ENCODE results near the gene PPP1R3D.
A peak's percentile ranks its signal among the peaks of the same experiment; 100 is the strongest.
"Not testable (repeated sequence)": the region's sequence is repeated elsewhere in the genome, so short reads cannot be mapped to it uniquely, and the experiment has no call there.

The PPP1R3D gene, protein sequence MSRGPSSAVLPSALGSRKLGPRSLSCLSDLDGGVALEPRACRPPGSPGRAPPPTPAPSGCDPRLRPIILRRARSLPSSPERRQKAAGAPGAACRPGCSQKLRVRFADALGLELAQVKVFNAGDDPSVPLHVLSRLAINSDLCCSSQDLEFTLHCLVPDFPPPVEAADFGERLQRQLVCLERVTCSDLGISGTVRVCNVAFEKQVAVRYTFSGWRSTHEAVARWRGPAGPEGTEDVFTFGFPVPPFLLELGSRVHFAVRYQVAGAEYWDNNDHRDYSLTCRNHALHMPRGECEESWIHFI

DNA sequence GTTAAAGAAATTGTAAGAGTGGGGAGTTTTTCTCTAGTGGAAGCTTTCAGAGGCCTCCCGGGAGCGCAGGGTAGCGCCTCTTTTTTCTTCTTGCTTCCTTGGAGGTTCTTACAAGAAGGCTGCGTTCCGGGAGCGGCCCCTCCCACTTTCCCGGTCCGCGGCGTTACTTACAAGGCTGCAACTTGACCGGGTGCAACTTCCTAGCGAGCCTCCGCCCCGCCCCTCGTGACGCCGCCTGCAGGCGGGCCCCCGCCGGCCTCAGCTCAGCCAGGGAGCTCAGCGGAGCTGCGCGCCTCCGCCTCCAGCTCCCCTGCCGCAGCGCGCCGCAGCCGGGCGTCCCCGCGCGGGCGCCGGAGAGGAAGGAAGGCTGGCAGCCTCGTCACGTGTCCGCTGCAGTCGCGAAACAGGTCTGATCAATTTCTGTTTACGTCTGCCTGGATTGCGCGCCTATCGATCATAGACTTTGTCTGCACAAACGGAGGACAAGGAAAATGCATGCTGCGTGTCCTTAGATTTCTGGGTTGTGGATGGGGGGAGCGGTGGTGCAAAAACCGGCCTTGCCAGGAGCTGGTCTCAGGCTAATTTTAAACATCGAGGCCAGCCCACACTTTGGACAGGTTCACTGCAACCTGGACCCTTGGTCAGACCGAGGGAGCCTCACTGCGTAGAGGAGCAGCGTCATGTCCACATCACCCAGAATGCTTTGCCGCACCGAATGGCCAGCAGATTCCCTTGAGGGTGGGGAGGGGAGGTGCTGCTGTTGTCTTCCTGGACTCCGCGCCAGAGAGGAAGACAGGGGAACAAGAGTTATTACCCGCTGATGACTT lies at the start of gene PPP1R3D, which contains the start of gene FAM217B:
PPP1R3D (minus strand) TSS at position 177 of the 827 bp plus-strand sequence. CDS start 374 bp downstream, outside the sequence.
FAM217B (plus strand) TSS at position 261 of the 827 bp plus-strand sequence. CDS start 3,555 bp downstream, outside the sequence.
- DNase-seq: peak; percentile 84 to 85

DNA sequence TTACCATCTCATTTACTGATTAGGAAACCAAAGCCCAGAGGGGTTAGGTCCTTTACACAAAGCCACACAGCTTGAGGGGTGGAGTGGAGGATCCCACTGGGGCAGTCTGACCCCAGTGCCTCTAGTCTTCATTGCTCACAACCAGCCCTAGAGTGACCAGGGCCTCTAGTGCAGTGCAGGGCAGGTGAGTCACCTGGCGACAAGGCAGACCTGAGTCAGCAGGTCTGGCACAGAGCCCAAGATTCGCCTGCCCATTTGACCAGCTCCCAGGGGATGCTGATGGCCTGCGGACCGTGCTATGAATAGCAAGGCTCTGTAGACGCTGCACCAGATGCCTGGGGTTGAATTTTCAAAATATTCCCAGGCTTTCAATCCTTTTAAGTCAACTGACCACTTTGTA lies 48.0 kb upstream of the PPP1R3D start:
- no peak for DNase-seq

DNA sequence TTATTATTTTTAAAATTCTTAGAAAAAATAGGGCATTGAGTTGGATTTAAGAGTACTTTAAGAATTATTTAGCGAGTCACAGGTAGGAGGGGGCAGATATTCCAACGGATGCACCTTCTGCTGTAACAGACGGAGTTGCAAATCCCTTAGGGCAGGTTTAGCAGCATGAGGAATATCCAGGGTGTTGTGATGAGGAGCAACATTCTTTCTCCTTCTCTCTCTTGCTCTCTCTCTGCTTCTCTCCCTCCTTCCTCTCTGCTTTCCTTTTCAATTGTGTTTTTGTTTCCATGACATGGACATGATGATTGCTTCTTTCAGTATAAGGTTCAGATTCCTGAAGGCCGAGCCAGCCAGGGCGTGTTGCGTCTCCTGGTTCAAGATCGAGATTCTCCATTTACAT lies 47.0 kb upstream of the PPP1R3D start:
- peak; percentile 47 to 71 for DNase-seq

- peak; percentile 10 to 67 for DNase-seq
These were observed 45.8 kb upstream of the PPP1R3D start for GRCh38 chr20:59985864-59986263.

DNA sequence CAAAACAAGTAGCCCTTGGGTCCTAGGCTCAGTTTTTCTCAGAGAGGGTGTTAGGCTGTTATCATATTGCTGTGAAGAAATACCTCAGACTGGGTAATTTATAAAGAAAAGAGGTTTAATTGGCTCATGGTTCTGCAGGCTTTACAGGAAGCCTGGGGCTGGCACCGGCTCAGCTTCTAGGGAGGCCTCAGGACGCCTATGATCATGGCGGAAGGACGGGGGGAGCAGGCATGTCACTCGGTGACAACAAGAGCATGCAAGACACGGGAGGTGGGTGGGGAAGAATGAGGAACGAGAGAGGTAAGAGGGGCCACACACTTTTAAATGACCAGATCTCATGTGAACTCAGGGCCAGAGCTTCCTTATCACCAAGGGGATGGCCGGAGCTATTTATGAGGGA lies 45.1 kb upstream of the PPP1R3D start:
- no peak for DNase-seq

DNA sequence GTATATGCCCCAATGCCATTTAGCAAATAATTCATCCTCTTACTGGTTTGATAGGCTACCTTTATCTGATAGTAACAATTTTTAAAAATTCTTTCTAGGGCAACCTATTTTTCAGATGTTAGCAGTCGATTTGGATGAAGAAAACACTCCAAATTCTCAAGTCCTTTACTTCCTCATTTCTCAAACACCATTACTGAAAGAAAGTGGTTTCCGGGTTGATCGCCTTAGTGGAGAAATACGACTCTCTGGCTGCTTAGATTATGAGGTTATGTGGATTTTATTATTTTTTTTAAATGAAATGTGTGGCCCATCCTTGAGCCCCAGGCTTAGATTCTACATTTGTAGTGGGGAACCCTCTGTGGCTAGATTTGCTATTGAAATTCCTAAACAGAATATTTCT lies 44.4 kb upstream of the PPP1R3D start:
- DNase-seq: no peak

DNA sequence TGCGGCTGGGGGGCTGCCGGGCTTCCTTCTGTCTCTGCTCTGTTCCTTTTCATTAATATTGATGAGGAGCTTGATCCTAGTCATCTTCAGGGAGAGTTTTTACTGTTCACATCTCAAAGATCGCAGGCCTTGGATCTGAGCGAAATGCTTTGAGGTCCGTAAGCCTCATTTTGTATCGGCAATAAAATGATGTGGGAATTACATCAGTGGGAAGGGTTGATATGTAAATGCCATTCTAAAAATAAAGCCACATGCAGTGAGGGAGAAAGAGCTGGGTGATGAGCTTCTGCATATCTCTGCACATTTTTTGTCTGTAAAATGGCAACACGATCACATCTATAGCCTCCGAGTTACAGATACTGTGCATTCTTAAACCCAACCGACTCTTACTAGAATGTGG lies 43.0 kb upstream of the PPP1R3D start:
- no peak for DNase-seq

- no peak for DNase-seq
These were observed 37.0 kb upstream of the PPP1R3D start for GRCh38 chr20:59977086-59977485.

GRCh38 chr20:59976156-59976782 lies 36.2 kb upstream of the PPP1R3D start:
- DNase-seq: no peak

DNA sequence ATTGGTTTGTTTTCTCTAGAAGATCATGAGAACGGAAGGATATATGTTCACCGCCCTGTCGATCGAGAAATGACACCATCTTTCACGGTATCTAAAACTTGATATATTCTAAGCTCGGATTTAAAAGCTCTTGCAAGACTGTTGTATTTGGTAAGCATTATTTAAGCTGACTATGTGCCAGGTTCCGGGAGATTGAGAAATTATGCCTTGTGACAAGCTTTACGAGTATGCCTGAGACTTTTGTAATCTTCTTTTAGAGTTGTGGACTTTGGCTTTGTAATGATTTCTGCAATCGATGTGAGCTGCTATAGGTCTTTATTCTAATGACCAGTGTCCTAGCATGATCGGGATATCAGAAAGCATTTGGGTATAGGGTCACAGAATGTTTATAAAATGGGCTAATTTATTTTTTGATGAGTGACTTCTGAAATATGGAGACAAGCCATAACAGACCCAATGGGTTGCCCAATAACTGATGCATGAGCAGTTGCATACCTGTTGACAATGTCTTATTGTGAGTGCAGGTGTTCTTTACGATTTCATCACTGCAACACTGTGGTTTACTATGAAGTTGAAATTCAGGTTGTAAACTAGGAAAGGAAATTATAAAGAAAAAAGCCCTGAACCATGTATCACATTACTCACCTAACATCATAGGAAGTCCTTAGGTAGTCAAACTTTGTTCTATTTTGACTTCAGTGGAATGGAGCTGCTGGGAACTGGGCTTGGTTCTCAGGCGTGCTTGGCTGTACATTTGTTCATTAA lies 32.1 kb upstream of the PPP1R3D start:
- DNase-seq: no peak

GRCh38 chr20:59971428-59971827 lies 31.3 kb upstream of the PPP1R3D start:
- DNase-seq: no peak

GRCh38 chr20:59966428-59966827 lies 26.3 kb upstream of the PPP1R3D start:
- no peak for DNase-seq

DNA sequence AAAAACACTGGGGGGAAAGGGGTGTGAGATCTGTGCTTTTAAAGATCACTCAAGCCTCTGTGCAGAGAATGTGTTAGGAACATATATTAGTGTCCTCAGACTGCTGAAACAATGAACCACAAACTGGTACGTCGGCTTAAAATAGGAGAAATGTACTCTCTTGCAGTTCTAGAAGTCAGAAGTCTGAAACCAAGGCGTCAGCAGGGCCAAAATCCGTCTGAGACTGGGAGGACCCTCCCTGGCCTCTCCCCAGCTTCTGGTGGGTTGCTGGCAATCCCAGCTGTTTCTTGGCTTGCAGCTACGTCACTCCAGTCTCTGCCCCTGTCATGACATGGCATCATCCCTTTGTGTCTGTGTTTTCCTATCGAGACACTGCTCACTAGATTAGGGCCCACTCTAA lies 22.1 kb upstream of the PPP1R3D start:
- no peak for DNase-seq

- DNase-seq: no peak
These were observed 21.3 kb upstream of the PPP1R3D start for GRCh38 chr20:59961423-59961822.

- no peak for DNase-seq
These were observed 18.5 kb upstream of the PPP1R3D start for GRCh38 chr20:59958626-59959025.

DNA sequence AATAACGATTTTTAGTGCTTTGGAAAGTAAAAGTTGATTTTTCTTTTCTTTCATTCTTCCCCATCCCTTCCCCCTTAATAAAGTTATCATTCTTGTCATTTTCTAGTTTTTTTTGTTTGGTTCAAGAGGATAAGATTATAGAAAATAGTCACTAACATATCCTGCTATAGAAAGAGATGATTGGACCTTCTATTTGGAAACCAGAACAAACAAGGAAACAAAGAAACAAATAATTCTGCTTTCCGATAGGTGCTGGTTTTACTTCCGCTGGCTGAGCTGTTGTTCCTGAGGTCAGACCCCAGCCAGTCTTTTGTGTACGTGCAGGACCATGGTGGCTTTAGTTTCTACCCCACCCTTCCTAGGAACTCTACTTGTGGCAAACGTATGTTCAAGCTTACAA lies 18.0 kb upstream of the PPP1R3D start, which contains the start of gene CDH26:
CDH26 (plus strand) TSS at position 301 of the 400 bp plus-strand sequence. CDS start 304 bp downstream, outside the sequence.
- no peak for DNase-seq

DNA sequence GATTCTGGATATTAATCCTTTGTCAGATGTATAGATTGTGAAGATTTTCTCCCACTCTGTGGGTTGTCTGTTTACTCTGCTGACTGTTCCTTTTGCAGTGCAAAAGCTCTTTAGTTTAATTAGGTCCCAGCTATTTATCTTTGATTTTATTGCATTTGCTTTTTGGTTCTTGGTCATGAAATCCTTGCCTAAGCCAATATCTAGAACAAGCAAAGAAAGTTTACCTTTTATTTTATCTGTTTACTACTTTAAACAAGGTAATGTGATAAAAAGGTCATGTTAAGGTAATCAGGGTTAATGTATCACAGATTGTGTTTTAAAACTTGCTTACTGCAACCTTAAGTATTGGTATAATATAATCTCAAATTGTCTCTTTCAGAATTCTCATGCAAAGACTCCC lies 17.5 kb upstream of the PPP1R3D start:
- not testable (repeated sequence) for DNase-seq

DNA sequence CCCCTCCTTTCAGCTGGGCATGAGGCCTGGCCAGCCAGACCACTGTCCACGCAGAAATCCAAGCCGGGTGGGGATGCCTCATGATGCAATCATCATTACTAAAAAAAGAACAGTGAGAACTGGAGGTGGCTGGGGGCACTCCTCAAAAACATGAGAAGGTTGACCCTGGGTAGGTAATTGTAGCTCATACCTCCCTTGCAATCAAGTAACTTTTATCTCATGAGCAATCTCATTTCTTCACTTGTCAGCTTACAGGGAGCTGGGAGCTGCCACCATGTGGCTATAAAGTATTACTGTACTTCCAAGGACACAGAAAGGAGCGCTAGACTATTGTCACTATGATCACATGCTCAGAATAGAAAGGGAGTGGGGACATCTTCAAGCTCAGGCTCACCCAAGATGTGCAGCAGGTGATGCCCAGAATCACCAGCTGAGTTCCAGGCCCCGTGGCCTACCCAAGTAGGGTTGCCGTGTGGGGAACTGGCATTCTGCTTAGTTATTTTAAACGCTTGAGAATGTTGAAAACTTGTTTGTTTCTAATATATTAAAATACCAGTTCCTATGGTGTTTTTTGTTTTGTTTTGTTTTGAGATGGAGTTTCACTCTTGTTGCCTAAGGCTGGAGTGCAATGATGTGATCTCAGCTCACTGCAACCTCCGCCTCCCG lies 15.2 kb upstream of the PPP1R3D start:
- DNase-seq: peak; percentile 40 to 64

- DNase-seq: no peak
These were observed 14.6 kb upstream of the PPP1R3D start for GRCh38 chr20:59954718-59955117.

GRCh38 chr20:59949911-59950310 lies 9.8 kb upstream of the PPP1R3D start:
- peak in 1 of 2 experiments; percentile 19 for DNase-seq

GRCh38 chr20:59948828-59949720 lies 9.0 kb upstream of the PPP1R3D start:
- peak; percentile 16 to 48 for DNase-seq

All from NCI-H524 (cell line).